H1 (cell line): Measurements from ENCODE around the gene CLEC2D. TPM values are rescaled to one million over a fixed set of nuclear protein-coding genes. Genes with fewer than 3 reads are reported as not detected.

Experiments used
- CTCF ChIA-PET: fragments of 300-600 bp; sonication (Branson Sonifier 250); formaldehyde crosslinking; loops from one replicate; lab custom pipeline; 2021; ENCODE audit not compliant: partially characterized antibody; lab: Charles Lee
- POLR2A ChIA-PET: fragments of 300-600 bp; sonication (Branson Sonifier 250); formaldehyde crosslinking; loops from one replicate; lab custom pipeline; 2021; ENCODE audit warnings: inconsistent platforms; ENCODE audit not compliant: partially characterized antibody; lab: Charles Lee
- DNase-seq, 2 experiments: peaks; one replicate each; pipeline versions ENCODE4 v3.0.0 to v3.0.0-alpha.2; 2010 to 2022; ENCODE audit warnings: low spot score in 2 of 2, low read depth in 1 of 2, mixed read lengths in 1 of 2
- FAIRE-seq: peaks from 2 replicates; lab custom pipeline; 2011; peaks lifted over from hg19 to GRCh38; lab: Jason Lieb, UNC
- H2AFZ ChIP-seq: 2 replicates; pipeline ENCODE4 v1.8.1; 2012; ENCODE audit warnings: low read length, inconsistent platforms
- H2AK5ac ChIP-seq: 2 replicates; pipeline ENCODE4 v1.6.1; 2013; ENCODE audit warnings: low read depth, low read length
- H2BK120ac ChIP-seq: replicated peaks from 2 replicates; pipeline ENCODE3; 2013; ENCODE audit warnings: low read depth, low read length, inconsistent platforms
- H2BK12ac ChIP-seq: 2 replicates; pipeline ENCODE4 v1.6.1; 2013; ENCODE audit warnings: low read depth, low read length
- H2BK15ac ChIP-seq: 2 replicates; pipeline ENCODE4 v1.6.1; 2013; ENCODE audit warnings: low read length
- H2BK20ac ChIP-seq: 2 replicates; pipeline ENCODE4 v1.6.1; 2013; ENCODE audit warnings: low read length
- H2BK5ac ChIP-seq: 2 replicates; pipeline ENCODE4 v1.6.1; 2013; ENCODE audit warnings: low read depth, low read length
- H3K14ac ChIP-seq: 2 replicates; pipeline ENCODE4 v1.6.1; 2013; ENCODE audit warnings: inconsistent platforms; ENCODE audit not compliant: insufficient read length
- H3K18ac ChIP-seq: 2 replicates; pipeline ENCODE4 v1.6.1; 2013; ENCODE audit warnings: low read length; ENCODE audit errors: extremely low read depth
- H3K23ac ChIP-seq: 2 replicates; pipeline ENCODE4 v1.6.1; 2013; ENCODE audit warnings: inconsistent platforms; ENCODE audit not compliant: insufficient read length
- H3K23me2 ChIP-seq: 2 replicates; pipeline ENCODE4 v1.6.1; 2013; ENCODE audit warnings: low read depth, low read length
- H3K27ac ChIP-seq: 2 replicates; pipeline ENCODE4 v1.6.1; 2011; ENCODE audit warnings: low read depth, low read length, inconsistent platforms
- H3K27me3 ChIP-seq, 4 experiments: replicated peaks in 1 of 4; 1 replicate in 1 of 4; 2 replicates in 3 of 4; pipeline versions ENCODE4 v1.6.1 to v1.8.1; 2011 to 2013; ENCODE audit warnings: low read length in 3 of 4, mild to moderate bottlenecking in 3 of 4, inconsistent platforms in 2 of 4, mixed read lengths in 2 of 4, moderate library complexity in 1 of 4; ENCODE audit not compliant: control insufficient read depth in 3 of 4, insufficient read depth in 3 of 4; ENCODE audit errors: extremely low read depth in 1 of 4
- H3K36me3 ChIP-seq, 4 experiments: 2 replicates each; pipeline versions ENCODE4 v1.6.1 to v1.8.1; 2011 to 2013; ENCODE audit warnings: mild to moderate bottlenecking in 4 of 4, low read length in 3 of 4, moderate library complexity in 2 of 4, control low read depth in 1 of 4, inconsistent platforms in 1 of 4; ENCODE audit not compliant: insufficient read depth in 4 of 4, control insufficient read depth in 2 of 4
- H3K4ac ChIP-seq: replicated peaks from 2 replicates; pipeline ENCODE3; 2013; ENCODE audit warnings: low read length, low read depth, mixed read lengths, inconsistent platforms; ENCODE audit not compliant: insufficient read length
- H3K4me1 ChIP-seq, 4 experiments: replicated peaks in 1 of 4; 1 replicate in 1 of 4; 2 replicates in 3 of 4; pipeline versions ENCODE4 v1.6.1 to v1.8.1; 2011 to 2013; ENCODE audit warnings: low read length in 3 of 4, inconsistent platforms in 2 of 4, mixed read lengths in 1 of 4; ENCODE audit not compliant: insufficient read depth in 4 of 4, control insufficient read depth in 3 of 4
- H3K4me2 ChIP-seq, 2 experiments: 2 replicates each; pipeline versions ENCODE4 v1.6.1 to v1.8.1; 2011 to 2013; ENCODE audit warnings: low read depth in 2 of 2, low read length in 2 of 2, control low read depth in 1 of 2, inconsistent platforms in 1 of 2, mild to moderate bottlenecking in 1 of 2; ENCODE audit not compliant: insufficient read depth in 1 of 2
- H3K4me3 ChIP-seq, 4 experiments: fragments of 200-600, 300-600 bp in 1 of 4; sonication (generic), shearing (Covaris generic), sonication (Bioruptor Twin) in 1 of 4; 2 replicates each; pipeline versions ENCODE4 v1.5.1 to v1.8.1; 2011 to 2016; ENCODE audit warnings: low read length in 4 of 4, low read depth in 3 of 4, control low read depth in 2 of 4, inconsistent platforms in 2 of 4, mild to moderate bottlenecking in 2 of 4, mixed read lengths in 1 of 4, moderate library complexity in 1 of 4; ENCODE audit not compliant: insufficient read depth in 2 of 4; ENCODE audit errors: extremely low read depth in 1 of 4
- H3K56ac ChIP-seq: replicated peaks from 2 replicates; pipeline ENCODE3; 2013; ENCODE audit warnings: low read depth, mild to moderate bottlenecking, mixed read lengths, low read length, inconsistent platforms; ENCODE audit not compliant: insufficient read length
- H3K79me1 ChIP-seq: 2 replicates; pipeline ENCODE4 v1.6.1; 2013; ENCODE audit warnings: low read depth, low read length, control low read depth
- H3K79me2 ChIP-seq, 2 experiments: 2 replicates each; pipeline versions ENCODE4 v1.6.1 to v1.8.1; 2012 to 2013; ENCODE audit warnings: low read length in 2 of 2, mild to moderate bottlenecking in 2 of 2, inconsistent platforms in 1 of 2; ENCODE audit not compliant: insufficient read depth in 2 of 2, control insufficient read depth in 1 of 2
- H3K9ac ChIP-seq, 4 experiments: replicated peaks in 1 of 4; 1 replicate in 1 of 4; 2 replicates in 3 of 4; pipeline versions ENCODE4 v1.6.1 to v1.8.1; 2011 to 2013; ENCODE audit warnings: low read depth in 3 of 4, low read length in 3 of 4, control low read depth in 2 of 4, mild to moderate bottlenecking in 2 of 4, moderate library complexity in 2 of 4, inconsistent platforms in 1 of 4; ENCODE audit errors: extremely low read depth in 1 of 4
- H3K9me3 ChIP-seq, 2 experiments: 2 replicates each; pipeline versions ENCODE4 v1.6.1 to v1.8.1; 2012 to 2013; ENCODE audit warnings: mild to moderate bottlenecking in 2 of 2, moderate library complexity in 2 of 2, control low read depth in 1 of 2, inconsistent platforms in 1 of 2, low read depth in 1 of 2, low read length in 1 of 2, mixed read lengths in 1 of 2; ENCODE audit not compliant: insufficient read depth in 2 of 2
- H4K20me1 ChIP-seq, 2 experiments: replicated peaks in 1 of 2; 2 replicates each; pipeline versions ENCODE3 to v1.8.1; 2011 to 2013; ENCODE audit warnings: inconsistent platforms in 2 of 2, low read length in 2 of 2, mild to moderate bottlenecking in 1 of 2; ENCODE audit not compliant: insufficient read depth in 2 of 2, control insufficient read depth in 1 of 2
- H4K5ac ChIP-seq: 2 replicates; pipeline ENCODE4 v1.6.1; 2013; ENCODE audit warnings: low read length, low read depth, mixed read lengths, inconsistent platforms; ENCODE audit not compliant: insufficient read length
- H4K8ac ChIP-seq: 2 replicates; pipeline ENCODE4 v1.8.0; 2013; ENCODE audit warnings: mild to moderate bottlenecking, moderate library complexity, low read length, inconsistent platforms; ENCODE audit not compliant: insufficient read depth; ENCODE audit errors: extremely low read depth
- H4K91ac ChIP-seq: replicated peaks from 2 replicates; pipeline ENCODE3; 2013; ENCODE audit warnings: low read length, mixed read lengths, inconsistent platforms; ENCODE audit not compliant: insufficient read length
- BRCA1 ChIP-seq: IDR thresholded peaks from 2 replicates; pipeline ENCODE4 v1.6.1; 2012; ENCODE audit warnings: low read depth, low read length, improper control_type of control experiment
- CHD2 ChIP-seq: IDR thresholded peaks from 2 replicates; pipeline ENCODE4 v1.6.1; 2012; ENCODE audit warnings: low read length, improper control_type of control experiment
- EGR1 ChIP-seq: IDR thresholded peaks from 2 replicates; pipeline ENCODE4 v1.6.1; 2011; ENCODE audit warnings: low read depth, low read length, borderline replicate concordance
- HDAC6 ChIP-seq: IDR thresholded peaks from one replicate; pipeline ENCODE4 v1.7.1; 2012; ENCODE audit warnings: low read depth, mild to moderate bottlenecking, inconsistent platforms, low read length, moderate library complexity
- JUN ChIP-seq: IDR thresholded peaks from 2 replicates; pipeline ENCODE4 v1.6.1; 2011; ENCODE audit warnings: low read depth, mild to moderate bottlenecking, improper control_type of control experiment, low read length
- KDM4A ChIP-seq: IDR thresholded peaks from one replicate; pipeline ENCODE4 v1.7.1; 2012; ENCODE audit warnings: low read depth, mild to moderate bottlenecking, moderate library complexity, low read length, inconsistent platforms; ENCODE audit not compliant: severe bottlenecking
- POLR2A ChIP-seq, 2 experiments: IDR thresholded peaks; 1 replicate in 1 of 2; 2 replicates in 1 of 2; pipeline ENCODE4 v1.6.1; 2011; ENCODE audit warnings: low read depth in 2 of 2, low read length in 2 of 2, mild to moderate bottlenecking in 2 of 2; ENCODE audit errors: control extremely low read depth in 1 of 2
- POLR2AphosphoS5 ChIP-seq: IDR thresholded peaks from 2 replicates; pipeline ENCODE4 v1.6.1; 2011; ENCODE audit warnings: low read depth, low read length
- RXRA ChIP-seq: IDR thresholded peaks from 2 replicates; pipeline ENCODE4 v1.6.1; 2011; ENCODE audit warnings: low read depth, mild to moderate bottlenecking, low read length, moderate library complexity; ENCODE audit not compliant: insufficient read depth
- SIN3A ChIP-seq, 2 experiments: IDR thresholded peaks in 1 of 2; conservative IDR thresholded peaks in 1 of 2; 2 replicates each; pipeline ENCODE4 v1.6.1; 2011 to 2012; ENCODE audit warnings: low read length in 2 of 2, improper control_type of control experiment in 1 of 2, low read depth in 1 of 2, mild to moderate bottlenecking in 1 of 2
- SP2 ChIP-seq: IDR thresholded peaks from 2 replicates; pipeline ENCODE4 v1.6.1; 2012; ENCODE audit warnings: mild to moderate bottlenecking, low read length, inconsistent platforms
- SP4 ChIP-seq: IDR thresholded peaks from 2 replicates; pipeline ENCODE4 v1.6.1; 2012; ENCODE audit warnings: low read length, inconsistent platforms
- SRF ChIP-seq: IDR thresholded peaks from 2 replicates; pipeline ENCODE4 v1.6.1; 2011; ENCODE audit warnings: mild to moderate bottlenecking, low read depth, low read length, moderate library complexity
- USF2 ChIP-seq: IDR thresholded peaks from 2 replicates; pipeline ENCODE4 v1.6.1; 2011; ENCODE audit warnings: low read length, improper control_type of control experiment
- YY1 ChIP-seq: IDR thresholded peaks from 2 replicates; pipeline ENCODE4 v1.6.1; 2011; ENCODE audit warnings: low read depth, mild to moderate bottlenecking, low read length
- WGBS, 2 experiments: shearing (Covaris generic) in 1 of 2; methylation state at CpG; one replicate each; pipeline versions ENCODE4 v1.1.6 to v1.1.7; 2013 to 2015; ENCODE audit warnings: low lambda C conversion rate in 2 of 2, mixed read lengths in 2 of 2, inconsistent platforms in 1 of 2, low coverage in 1 of 2, missing lambda C conversion rate in 1 of 2; ENCODE audit not compliant: insufficient replicate concordance in 2 of 2, insufficient coverage in 1 of 2, insufficient read length in 1 of 2; ENCODE audit errors: extremely low coverage in 1 of 2, missing lambda C conversion rate in 1 of 2; 5-methylcytosine and 5-hydroxymethylcytosine counted together
- polyA plus RNA-seq, 7 experiments: library from polyadenylated mRNA; depleted of rRNA in 3 of 7; stranded (reverse) in 5 of 7; unstranded in 2 of 7; fragments of >200 nt in 5 of 7; fragments of 200-250 nt in 2 of 7; gene quantifications; 1 replicate in 5 of 7; 2 replicates in 1 of 7; 4 replicates in 1 of 7; pipeline versions ENCODE4 v1.2.1 to v1.2.3, GENCODE V29; 2011 to 2013; ENCODE audit warnings: missing spikeins in 2 of 7, mixed read lengths in 2 of 7
- total RNA-seq: library from RNA; stranded (reverse); fragmentation: NEBNext Ultra II Directional; extraction: Animal tissue kit (Norgen Biotek cat#: 25700); gene quantifications from 2 replicates; pipeline ENCODE4 v1.2.1, GENCODE V29; 2021

CLEC2D gene
- total and polyA plus RNA-seq, 2 of the 8 experiments (the other 6 are each of a cell fraction or from before 2014, with no cell fraction given): 4.2 to 6.2 TPM

DNA sequence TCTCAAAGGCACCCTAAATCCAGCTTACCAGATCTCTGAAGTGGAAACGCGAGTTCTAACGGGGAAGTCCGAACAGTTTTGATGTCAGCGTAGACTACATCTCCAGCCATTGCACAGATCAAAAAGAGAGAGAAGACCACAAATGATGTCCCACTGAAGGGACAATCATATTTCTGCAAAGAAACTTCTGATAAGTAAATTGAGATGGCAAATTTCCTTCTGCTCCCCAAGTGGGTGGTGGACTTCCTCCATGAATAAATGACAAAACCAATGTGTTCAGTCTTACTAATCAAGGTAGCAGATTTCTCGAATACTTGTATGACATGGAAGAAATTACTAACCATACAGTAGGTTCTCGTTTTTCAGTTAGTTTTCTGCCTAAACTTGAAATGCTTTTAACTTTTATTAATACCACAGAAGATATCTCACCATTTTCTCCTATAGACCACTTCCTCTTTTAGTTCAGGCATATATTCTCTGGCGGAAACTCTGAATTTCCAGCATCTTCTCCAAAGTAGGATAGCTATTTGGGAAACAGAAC, 63.5 kb downstream of the CLEC2D start, which contains the start of gene CLECL1:
Gene CLECL1 (minus strand): TSS at position 177 of the 541 bp plus-strand sequence.
- Histone ChIP-seq H2BK20ac (no peak within 1 kb of the TSS), H3K4ac (no peak within 1 kb of the TSS), H4K91ac (no peak within 1 kb of the TSS), H3K56ac (no peak within 1 kb of the TSS), H2BK5ac (no peak within 1 kb of the TSS), H4K5ac (no peak within 1 kb of the TSS), H3K23me2 (no peaks in the 10 kb centered on the region), H3K18ac (no peak within 1 kb of the TSS), H2BK15ac (no peak within 1 kb of the TSS), H4K8ac (no peak within 1 kb of the TSS), H3K4me2 (no peak within 1 kb of the TSS), H2AK5ac (no peak within 1 kb of the TSS), H3K23ac (no peak within 1 kb of the TSS), H3K4me1 (no peaks in the 10 kb centered on the region), H4K20me1 (no peaks in the 10 kb centered on the region), H3K9ac (no peak within 1 kb of the TSS), H3K36me3 (no peaks in the 10 kb centered on the region), H3K79me1 (no peaks in the 10 kb centered on the region), H3K4me3 (no peak within 1 kb of the TSS), H2BK12ac (no peak within 1 kb of the TSS), H2AFZ (peak within 1 kb of the TSS; percentile 74; the same call in 1 of the 2 replicates), H3K79me2 (no peaks in the 10 kb centered on the region), H3K14ac (no peak within 1 kb of the TSS), H3K27ac (no peak within 1 kb of the TSS), H3K9me3 (no peaks in the 10 kb centered on the region), H3K27me3 (no peaks in the 10 kb centered on the region), H2BK120ac (no peak within 1 kb of the TSS)
- DNase-seq (no peak), FAIRE-seq (no peak)
- ChIA-PET CTCF (interaction anchor here (2.2 kb wide), 1 partner anchor 10 kb away, joined by 10 read pairs; no protein-coding TSS in a partner anchor), POLR2A (no interaction called here)
- 77% methylated on average over 8 of the region's 8 CpGs; no CpG with 5 or more reads in 1 of the 2 experiments for WGBS, 2 experiments
- TF ChIP-seq POLR2AphosphoS5 (no peak), JUN (no peak), RXRA (no peak), EGR1 (no peak), USF2 (no peak), KDM4A (no peak), YY1 (no peak), HDAC6 (no peak), SIN3A (conservative IDR thresholded peaks at IDR 0.05 in 1 of 2, IDR thresholded peaks at IDR 0.05 in 1 of 2; ENCODE audit: low read depth in 1 of 2, low read length in 2 of 2) (no peak), SP2 (no peak), SRF (no peak), CHD2 (no peak), SP4 (no peak), POLR2A (IDR thresholded peaks at IDR 0.05; ENCODE audit: control extremely low read depth in 1 of 2, low read depth in 2 of 2, low read length in 2 of 2) (no peak), BRCA1 (no peak)
